Vagina (tissue), 2 donors: ENCODE data around the gene EPB42. TPM values are rescaled to one million over a fixed set of nuclear protein-coding genes. Genes with fewer than 3 reads are reported as not detected.

ENCODE experiments used
- DNase-seq, 2 donors: peaks; one replicate each; pipeline ENCODE4 v3.0.0-alpha.2; 2017; ENCODE audit errors: extremely low spot score in 2 of 2
- H3K27ac ChIP-seq: fragments of 200-600 bp; sonication (generic); one replicate; pipeline ENCODE4 v1.5.1; 2019
- H3K27me3 ChIP-seq: fragments of 200-600 bp; sonication (generic); one replicate; pipeline ENCODE4 v1.5.1; 2019
- H3K36me3 ChIP-seq, 2 donors: fragments of 200-600 bp; sonication (generic); one replicate each; pipeline ENCODE4 v1.5.1; 2017 to 2019
- H3K4me1 ChIP-seq: fragments of 200-600 bp; sonication (generic); one replicate; pipeline ENCODE4 v1.5.1; 2019
- H3K4me3 ChIP-seq, 2 donors: fragments of 200-600 bp; sonication (generic); 1 replicate in 1 of 2; 2 replicates in 1 of 2; pipeline ENCODE4 v1.5.1; 2016 to 2019
- H3K9me3 ChIP-seq: fragments of 200-600 bp; sonication (generic); one replicate; pipeline ENCODE4 v1.5.1; 2019
- CTCF ChIP-seq, 3 experiments: fragments of 450-650 bp in 2 of 3; fragments of 200-600 bp in 1 of 3; sonication (generic) in 1 of 3; IDR thresholded peaks; one replicate each; pipeline ENCODE4 v1.5.1; 2017 to 2019; ENCODE audit warnings: antibody characterized with exemption in 3 of 3, mild to moderate bottlenecking in 2 of 3, moderate library complexity in 2 of 3
- POLR2A ChIP-seq, 2 donors: fragments of 450-650 bp; IDR thresholded peaks; one replicate each; pipeline ENCODE4 v1.6.1; 2017; ENCODE audit warnings: antibody characterized with exemption in 2 of 2, mild to moderate bottlenecking in 2 of 2, moderate library complexity in 2 of 2
- POLR2AphosphoS5 ChIP-seq, 2 donors: sonication (generic); formaldehyde crosslinking; IDR thresholded peaks; one replicate each; pipeline ENCODE4 v1.9.0; 2017; ENCODE audit warnings: antibody characterized with exemption in 2 of 2, mild to moderate bottlenecking in 2 of 2, low read depth in 1 of 2; ENCODE audit not compliant: insufficient read depth in 1 of 2
- intact Hi-C: fragments of 100-400 bp; cut with DNase I; formaldehyde crosslinking; loops from one replicate; pipeline ENCODE4 v1.15.1; 2023
- total RNA-seq: library from RNA; depleted of rRNA; stranded (reverse); fragments of >200 nt; gene quantifications from one replicate; pipeline ENCODE4 v1.2.3, GENCODE V29; 2016

Gene EPB42
- total RNA-seq, 1 donor from 2014 or later = not detected

- intact Hi-C loops = no loop called here
- H3K4me1 ChIP-seq = peaks cover 6% of the 10 kb centered on the region
- H3K27me3 ChIP-seq = no peaks in the 10 kb centered on the region
- H3K9me3 ChIP-seq = no peaks in the 10 kb centered on the region
- H3K4me3 ChIP-seq = no peak overlapping the region
- DNase-seq = peak; percentile 54 to 72
- TF ChIP-seq CTCF (IDR thresholded peaks at IDR 0.05) (no peak), POLR2AphosphoS5 (IDR thresholded peaks at IDR 0.05; ENCODE audit: insufficient read depth in 1 of 2, low read depth in 1 of 2) (no peak), POLR2A (IDR thresholded peaks at IDR 0.05) (no peak)
- H3K27ac ChIP-seq = no peak overlapping the region
- no peaks in the 10 kb centered on the region for H3K36me3 ChIP-seq
Measured at GRCh38 chr15:43243020-43243645, 22.3 kb upstream of the EPB42 start.

GRCh38 chr15:43242616-43243015 lies 21.8 kb upstream of the EPB42 start:
- intact Hi-C loops = no loop called here
- Histone ChIP-seq H3K4me3 (no peak overlapping the region), H3K36me3 (no peaks in the 10 kb centered on the region), H3K27ac (no peak overlapping the region), H3K9me3 (no peaks in the 10 kb centered on the region), H3K4me1 (peaks cover 6% of the 10 kb centered on the region), H3K27me3 (no peaks in the 10 kb centered on the region)
- TF ChIP-seq POLR2AphosphoS5 (IDR thresholded peaks at IDR 0.05; ENCODE audit: insufficient read depth in 1 of 2, low read depth in 1 of 2) (no peak), CTCF (IDR thresholded peaks at IDR 0.05) (no peak), POLR2A (IDR thresholded peaks at IDR 0.05) (no peak)
- DNase-seq = peak; percentile 9 to 80

DNA sequence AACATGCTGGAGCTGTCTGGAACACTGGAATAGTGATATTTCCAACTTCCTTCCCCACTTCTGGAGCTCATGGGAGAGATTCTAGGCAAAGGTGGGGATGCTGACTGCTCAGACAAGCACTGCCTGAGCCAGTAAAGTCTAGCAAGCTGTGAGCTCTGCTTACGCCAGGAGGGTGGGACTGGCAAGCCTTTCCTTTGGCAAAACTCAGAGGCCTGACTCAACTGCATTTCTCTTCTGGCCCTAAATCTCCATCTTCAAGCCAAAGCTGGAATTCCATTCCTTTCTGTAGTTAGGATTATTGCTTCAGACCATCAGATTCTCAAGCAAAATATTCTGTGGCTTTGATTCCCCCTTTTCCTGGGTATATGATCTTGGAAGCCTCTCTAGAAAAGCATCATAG lies 20.3 kb upstream of the EPB42 start:
- H3K27ac ChIP-seq = peak overlapping the region; percentile 39

GRCh38 chr15:43239732-43240491 lies 19.1 kb upstream of the EPB42 start:
- Histone ChIP-seq H3K27ac (no peak overlapping the region), H3K4me1 (peaks cover 6% of the 10 kb centered on the region), H3K9me3 (no peaks in the 10 kb centered on the region), H3K4me3 (no peak overlapping the region), H3K27me3 (no peaks in the 10 kb centered on the region), H3K36me3 (no peaks in the 10 kb centered on the region)
- TF ChIP-seq CTCF (IDR thresholded peaks at IDR 0.05) (no peak), POLR2A (IDR thresholded peaks at IDR 0.05) (no peak), POLR2AphosphoS5 (IDR thresholded peaks at IDR 0.05; ENCODE audit: insufficient read depth in 1 of 2, low read depth in 1 of 2) (no peak)
- peak in 1 of 2 donors; percentile 75 for DNase-seq
- intact Hi-C loops = no loop called here

More for the DNA sequence above, 20.3 kb upstream of the EPB42 start:
- Histone ChIP-seq H3K4me3 (no peak overlapping the region), H3K36me3 (no peaks in the 10 kb centered on the region), H3K9me3 (no peaks in the 10 kb centered on the region), H3K4me1 (peaks cover 6% of the 10 kb centered on the region), H3K27me3 (no peaks in the 10 kb centered on the region)
- peak in 1 of 2 donors; percentile 90 for DNase-seq
- TF ChIP-seq POLR2AphosphoS5 (IDR thresholded peaks at IDR 0.05; ENCODE audit: insufficient read depth in 1 of 2, low read depth in 1 of 2) (peak; percentile 13 to 76), CTCF (IDR thresholded peaks at IDR 0.05) (no peak)
- intact Hi-C loops = no loop called here

- DNase-seq = peak in 1 of 2 donors; percentile 88
- Histone ChIP-seq H3K27ac (no peak overlapping the region), H3K4me1 (peaks cover 6% of the 10 kb centered on the region), H3K36me3 (no peaks in the 10 kb centered on the region), H3K4me3 (no peak overlapping the region), H3K27me3 (no peaks in the 10 kb centered on the region), H3K9me3 (no peaks in the 10 kb centered on the region)
- intact Hi-C loops = no loop called here
- TF ChIP-seq POLR2A (IDR thresholded peaks at IDR 0.05) (no peak), CTCF (IDR thresholded peaks at IDR 0.05) (no peak), POLR2AphosphoS5 (IDR thresholded peaks at IDR 0.05; ENCODE audit: insufficient read depth in 1 of 2, low read depth in 1 of 2) (peak in 1 of 2 donors; percentile 8)
Measured at GRCh38 chr15:43238671-43239131, 17.9 kb upstream of the EPB42 start.
